ACHN (cell line): Measurements from ENCODE around the gene MARK1.
"Not testable (repeated sequence)": the region's sequence is repeated elsewhere in the genome, so short reads cannot be mapped to it uniquely, and the experiment has no call there.

Experiments
- DNase-seq: peaks from one replicate; pipeline ENCODE4 v3.0.0-alpha.2; 2015
- in situ Hi-C: cut with HindIII; loops from 2 replicates; pipeline ENCODE4 v1.10.0; 2017; ENCODE audit warnings: low sequenced_read_pairs, low pct_ligation_motif_present, low pct_unique_long_range_greater_than_20kb

The MARK1 gene

DNA sequence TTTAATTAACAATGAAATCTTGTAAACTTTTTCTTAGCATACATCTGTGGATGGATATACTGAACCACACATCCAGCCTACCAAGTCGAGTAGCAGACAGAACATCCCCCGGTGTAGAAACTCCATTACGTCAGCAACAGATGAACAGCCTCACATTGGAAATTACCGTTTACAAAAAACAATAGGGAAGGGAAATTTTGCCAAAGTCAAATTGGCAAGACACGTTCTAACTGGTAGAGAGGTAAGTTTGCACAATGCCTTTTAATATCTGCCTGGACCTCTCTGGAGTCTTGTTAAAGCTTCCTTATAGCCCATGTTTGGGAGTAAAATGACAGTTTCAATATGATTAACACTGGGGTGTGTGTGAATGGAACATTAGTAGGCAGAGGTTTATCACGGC is 51.4 kb downstream of the MARK1 start:
- in situ Hi-C loops = no loop called here
- no peak for DNase-seq

DNA sequence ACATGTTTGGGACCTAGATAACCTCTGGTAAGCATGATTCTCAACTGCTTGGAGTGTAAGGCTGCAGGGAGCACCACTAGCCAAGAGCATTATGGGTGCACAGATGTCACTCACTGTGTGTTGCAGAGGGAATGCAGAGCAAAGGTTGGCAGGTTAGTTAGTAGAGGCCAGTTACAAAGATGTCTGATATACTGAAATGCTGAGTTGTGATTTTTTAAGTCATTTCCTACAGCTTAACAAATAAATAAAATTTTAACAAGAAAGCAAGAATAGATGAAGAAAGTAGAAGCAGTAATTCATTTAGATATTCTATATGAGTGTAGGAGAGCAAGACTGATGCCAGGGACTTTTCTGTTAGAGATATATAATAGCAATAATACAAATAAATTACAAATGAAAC is 64.8 kb downstream of the MARK1 start:
- in situ Hi-C loops = no loop called here
- no peak for DNase-seq

DNA sequence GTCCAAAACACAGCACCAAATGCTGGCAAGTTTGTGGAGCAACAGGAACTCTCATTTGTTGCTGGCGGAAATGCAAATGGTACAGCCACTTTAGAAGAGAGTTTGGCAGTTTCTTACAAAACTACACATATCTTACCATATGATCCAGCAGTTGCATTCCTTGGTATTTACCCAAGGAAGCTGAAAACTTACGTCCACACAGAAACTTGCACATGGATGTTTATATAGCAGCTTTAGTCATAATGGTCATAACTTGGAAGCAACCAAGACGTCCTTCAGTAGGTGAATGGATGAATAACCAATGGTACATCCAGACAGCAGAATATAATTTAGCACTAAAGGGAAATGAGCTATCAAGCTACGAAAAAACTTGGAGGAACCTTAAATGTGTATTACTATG is 66.4 kb downstream of the MARK1 start:
- in situ Hi-C loops = no loop called here
- DNase-seq = no peak

DNA sequence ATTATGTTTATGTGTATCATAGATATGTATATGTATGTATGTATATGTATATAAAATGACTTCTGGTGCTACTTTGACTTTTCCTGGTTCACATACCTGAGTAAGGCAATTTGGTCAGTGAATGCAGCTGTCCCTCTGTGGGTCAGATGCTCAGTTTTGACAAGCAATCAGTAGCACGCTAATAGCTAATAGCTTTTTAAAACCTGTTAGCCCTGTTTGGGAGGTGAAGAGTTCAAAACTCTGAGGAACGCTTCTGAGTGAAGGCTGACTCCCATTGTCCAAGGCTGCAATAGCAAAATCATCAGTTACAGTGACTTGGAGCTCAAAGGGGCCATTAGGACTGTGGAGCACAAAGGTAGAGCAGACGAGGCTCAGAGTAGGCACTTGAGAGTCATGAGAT is 67.2 kb downstream of the MARK1 start:
- in situ Hi-C loops = no loop called here
- DNase-seq = no peak

DNA sequence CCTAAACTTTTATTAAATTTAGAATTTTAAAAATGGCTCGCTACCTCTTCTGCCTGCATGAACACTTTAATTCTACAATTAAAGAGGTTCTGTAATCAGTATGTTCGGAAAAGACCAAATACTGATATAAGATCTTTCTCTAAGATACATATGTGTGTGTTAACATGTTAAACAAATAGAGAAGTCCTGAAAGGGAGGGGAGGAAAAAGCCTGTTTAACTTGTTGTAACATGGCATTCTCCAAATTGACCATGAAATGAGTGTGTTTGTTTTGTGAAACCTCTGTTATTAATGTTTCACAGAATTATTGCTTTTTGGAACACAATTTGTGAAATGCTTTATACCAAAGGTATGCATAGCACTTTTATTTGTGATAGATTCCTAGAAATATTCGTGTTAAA is 77.0 kb downstream of the MARK1 start:
- in situ Hi-C loops = no loop called here
- DNase-seq = no peak

DNA sequence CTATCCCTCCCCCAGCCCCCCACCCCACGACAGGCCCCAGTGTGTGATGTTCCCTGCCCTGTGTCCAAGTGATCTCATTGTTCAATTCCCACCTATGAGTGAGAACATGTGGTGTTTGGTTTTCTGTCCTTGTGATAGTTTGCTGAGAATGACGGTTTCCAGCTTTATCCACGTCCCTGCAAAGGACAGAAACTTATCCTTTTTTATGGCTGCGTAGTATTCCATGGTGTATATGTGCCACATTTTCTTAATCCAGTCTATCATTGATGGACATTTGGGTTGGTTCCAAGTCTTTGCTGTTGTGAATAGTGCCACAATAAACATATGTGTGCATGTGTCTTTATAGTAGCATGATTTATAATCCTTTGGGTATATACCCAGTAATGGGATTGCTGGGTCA is 77.7 kb downstream of the MARK1 start:
- in situ Hi-C loops = not testable (repeated sequence)

DNA sequence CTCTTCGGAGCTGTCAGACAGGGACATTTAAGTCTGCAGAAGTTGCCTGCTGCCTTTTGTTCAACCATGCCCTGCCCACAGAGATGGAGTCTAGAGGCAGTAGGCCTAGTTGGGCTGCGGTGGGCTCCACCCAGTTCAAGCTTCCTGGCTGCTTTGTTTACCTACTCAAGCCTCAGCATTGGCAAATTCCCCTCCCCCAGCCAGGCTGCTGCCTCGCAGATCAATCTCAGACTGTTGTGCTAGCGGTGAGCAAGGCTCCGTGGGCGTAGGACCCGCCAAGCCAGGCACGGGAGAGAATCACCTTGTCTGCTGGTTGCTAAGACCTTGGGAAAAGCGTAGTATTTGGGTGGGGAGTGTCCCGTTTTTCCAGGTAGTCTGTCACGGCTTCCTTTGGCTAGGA is 83.2 kb downstream of the MARK1 start:
- in situ Hi-C loops, DNase-seq: not testable (repeated sequence)

More for the DNA sequence above, 77.7 kb downstream of the MARK1 start:
- not testable (repeated sequence) for DNase-seq

DNA sequence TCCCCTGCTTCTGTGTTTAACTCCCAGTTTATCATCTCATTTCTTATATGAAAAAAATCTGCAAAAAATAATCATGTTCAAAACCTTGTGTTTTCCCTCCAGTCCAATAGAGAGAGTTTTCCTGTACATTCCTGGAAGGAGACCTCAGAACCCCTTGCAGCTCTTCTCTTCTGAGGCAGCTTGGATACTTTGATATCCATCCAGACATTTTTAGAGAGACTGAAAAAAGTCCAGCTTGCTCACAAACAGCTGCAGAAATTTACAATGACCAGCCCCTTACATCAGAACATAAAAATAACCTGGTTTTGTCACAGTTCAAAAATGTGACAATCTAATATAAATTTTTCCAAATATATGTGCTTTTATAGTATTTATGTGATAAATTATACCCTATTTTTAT is 88.9 kb downstream of the MARK1 start:
- in situ Hi-C loops = no loop called here
- no peak for DNase-seq

DNA sequence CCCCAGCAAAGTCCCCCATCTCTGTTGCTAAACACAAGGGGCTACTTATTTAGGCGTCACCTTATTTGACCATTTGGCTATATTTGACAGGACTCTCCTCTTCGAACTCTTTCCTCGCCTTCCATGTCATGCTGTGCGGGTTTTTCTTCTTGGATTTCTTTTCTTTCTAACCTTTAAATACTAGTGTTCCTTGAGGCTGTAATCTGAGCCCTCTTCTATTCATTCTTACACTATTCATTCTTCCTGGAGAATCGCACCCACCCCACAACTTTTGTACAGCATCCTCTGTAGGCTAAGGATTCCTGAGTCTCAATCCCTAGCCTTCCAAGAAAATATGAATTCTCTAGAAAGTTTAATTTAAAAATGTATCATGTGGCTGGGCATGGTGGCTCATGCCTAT is 100.5 kb downstream of the MARK1 start:
- in situ Hi-C loops = no loop called here

DNA sequence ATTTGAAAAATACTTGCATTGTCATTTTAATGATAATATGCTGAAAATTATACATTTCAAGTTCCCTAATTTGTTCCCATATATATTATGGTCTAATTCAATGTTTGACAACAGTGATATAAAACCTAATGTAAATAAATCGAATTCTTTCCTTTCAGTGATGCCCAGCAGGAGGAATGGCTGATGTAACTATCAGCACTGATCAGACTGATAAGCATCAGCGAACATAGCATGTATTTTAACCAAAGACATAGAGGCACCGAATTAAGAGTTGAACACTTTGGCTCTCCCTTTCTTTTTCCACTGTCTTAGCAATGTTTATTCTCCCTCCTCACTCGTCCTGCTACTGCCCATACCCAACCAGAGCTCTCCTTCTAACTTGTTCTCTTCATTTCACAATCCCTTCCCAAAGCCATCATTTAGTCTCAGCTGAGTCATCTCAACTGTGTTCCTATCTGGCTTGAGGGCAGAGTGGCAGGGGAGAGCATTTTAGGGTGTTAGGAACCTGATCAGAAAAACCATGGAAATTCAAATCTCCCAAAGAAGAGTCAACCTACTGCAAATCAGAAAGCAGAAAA is 103.4 kb downstream of the MARK1 start:
- no peak for DNase-seq
- in situ Hi-C loops = no loop called here

More for the DNA sequence above, 100.5 kb downstream of the MARK1 start:
- no peak for DNase-seq

DNA sequence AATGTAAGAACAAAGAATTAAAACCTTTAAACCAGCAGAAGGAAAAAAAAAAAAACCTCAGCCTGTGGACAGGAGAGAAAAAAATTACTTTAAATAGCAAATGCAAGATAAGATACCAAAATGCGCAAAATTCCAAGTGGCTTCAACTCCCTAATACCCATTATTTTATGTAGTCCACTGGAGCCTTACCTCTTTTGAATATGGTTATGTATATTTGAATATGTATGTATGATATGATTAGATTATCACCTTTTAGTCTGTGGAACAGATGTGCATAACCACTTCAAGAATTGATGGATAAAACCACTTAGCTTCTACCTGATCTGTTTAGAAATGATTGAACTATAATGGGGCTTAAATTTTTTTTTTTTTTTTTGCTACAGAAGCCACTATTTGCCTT is 109.8 kb downstream of the MARK1 start:
- in situ Hi-C loops = no loop called here
- DNase-seq = no peak

DNA sequence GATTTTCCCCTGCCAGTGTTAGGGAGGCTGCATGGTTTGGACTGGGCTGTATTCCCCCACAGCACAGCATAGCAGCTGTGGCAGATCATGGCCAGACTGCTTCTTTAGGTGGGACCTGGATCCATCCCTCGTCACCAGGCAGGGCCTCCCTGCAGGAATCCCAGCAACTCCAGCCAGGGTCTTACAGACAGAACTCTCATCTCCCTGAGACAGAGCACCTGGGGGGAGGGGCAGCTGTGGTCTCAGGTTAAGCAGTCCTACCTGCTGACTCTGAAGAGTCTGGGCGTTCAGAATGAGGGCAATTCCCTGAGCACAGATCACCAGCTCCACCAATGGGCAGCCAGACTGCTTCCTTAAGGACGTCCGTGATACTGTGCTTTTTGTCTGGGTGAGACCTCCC is 114.3 kb downstream of the MARK1 start:
- no peak for DNase-seq
- in situ Hi-C loops = no loop called here

DNA sequence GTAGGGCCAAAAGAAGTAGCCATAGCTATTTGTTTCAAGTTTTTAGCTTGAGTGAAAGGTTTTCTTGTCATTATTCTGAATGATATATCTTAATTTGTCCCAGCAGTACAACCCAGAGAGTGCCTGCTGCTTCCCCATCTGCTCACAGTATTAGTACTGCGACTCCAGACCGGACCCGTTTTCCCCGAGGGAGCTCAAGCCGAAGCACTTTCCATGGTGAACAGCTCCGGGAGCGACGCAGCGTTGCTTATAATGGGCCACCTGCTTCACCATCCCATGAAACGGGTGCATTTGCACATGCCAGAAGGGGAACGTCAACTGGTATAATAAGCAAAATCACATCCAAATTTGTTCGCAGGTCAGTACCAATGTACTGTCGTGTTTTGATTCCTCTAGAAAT is 125.1 kb downstream of the MARK1 start:
- in situ Hi-C loops = no loop called here
- DNase-seq = no peak

DNA sequence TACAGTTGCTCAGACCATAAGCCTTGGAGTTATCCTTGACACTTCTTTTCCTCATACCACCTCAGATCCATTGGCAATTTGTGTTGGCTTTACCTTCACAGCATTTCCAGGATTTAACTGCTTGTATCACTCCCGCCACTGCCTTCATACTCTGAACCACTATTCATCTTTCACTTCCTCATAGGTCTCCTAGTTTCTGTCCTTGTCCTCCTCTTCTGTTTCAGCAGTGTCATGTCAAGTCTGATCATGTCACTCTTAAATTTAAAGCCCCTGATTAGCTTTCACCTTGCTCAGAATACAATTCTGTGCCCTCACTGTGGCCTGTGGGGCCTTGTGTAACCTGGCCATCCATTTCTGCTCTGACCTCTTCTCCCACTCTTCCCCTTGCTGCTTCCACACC is 127.6 kb downstream of the MARK1 start:
- in situ Hi-C loops = no loop called here

DNA sequence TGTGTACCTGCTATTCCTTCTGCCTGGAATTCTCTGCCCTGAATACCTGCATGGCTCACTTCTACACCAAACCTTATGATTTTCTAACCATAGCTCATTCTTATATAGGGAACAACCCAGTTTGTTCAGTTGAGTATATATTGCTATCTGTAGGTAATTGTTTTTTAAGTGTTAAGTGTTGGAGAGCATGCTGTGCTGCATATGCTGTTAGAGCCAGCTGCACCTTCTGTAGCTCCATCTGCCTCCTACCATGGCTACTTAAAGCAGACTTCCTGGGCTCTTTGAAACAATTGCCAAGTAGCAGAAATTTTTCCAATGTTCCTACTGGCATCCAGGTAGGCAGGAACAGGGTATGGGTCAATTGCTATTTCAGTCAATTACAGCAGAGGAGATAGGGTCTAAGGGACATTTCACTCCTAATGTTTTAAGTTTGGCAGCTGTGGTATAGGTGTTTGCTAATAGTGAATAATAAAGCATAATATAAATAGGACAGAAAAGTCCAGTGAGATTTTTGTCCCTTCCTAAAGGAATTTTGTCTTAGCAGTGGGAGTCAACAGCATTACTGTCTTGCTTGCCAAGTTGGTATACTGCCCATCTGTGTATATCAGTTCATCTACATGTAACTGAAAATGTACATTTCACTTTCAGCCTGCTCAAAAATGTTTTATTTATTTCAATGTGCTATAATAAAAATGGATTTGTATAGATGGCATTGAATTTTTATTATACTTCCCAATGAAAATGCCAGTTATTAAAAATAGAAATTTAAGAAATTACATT is 128.2 kb downstream of the MARK1 start:
- in situ Hi-C loops = no loop called here
- no peak for DNase-seq

More for the DNA sequence above, 127.6 kb downstream of the MARK1 start:
- DNase-seq = no peak

DNA sequence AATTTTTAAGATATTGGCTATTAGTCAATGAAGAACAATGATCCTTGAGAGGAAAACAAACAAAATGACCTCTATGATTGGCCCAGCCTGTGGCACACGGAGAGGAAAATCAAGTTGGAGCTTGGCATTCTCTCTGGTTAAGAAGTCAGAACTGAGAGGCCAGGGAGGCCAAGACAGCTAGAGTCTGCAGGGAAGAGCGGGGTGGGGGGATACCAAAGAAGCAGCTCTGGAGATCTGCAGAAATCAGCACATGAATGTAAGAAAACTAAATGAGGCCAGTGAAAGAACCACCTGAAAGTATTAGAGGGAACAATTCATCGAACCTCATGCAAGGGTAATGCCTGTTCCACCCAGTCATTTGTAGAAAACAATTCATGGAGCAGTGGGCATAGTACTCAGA is 138.4 kb downstream of the MARK1 start:
- in situ Hi-C loops = no loop called here
- DNase-seq = no peak

DNA sequence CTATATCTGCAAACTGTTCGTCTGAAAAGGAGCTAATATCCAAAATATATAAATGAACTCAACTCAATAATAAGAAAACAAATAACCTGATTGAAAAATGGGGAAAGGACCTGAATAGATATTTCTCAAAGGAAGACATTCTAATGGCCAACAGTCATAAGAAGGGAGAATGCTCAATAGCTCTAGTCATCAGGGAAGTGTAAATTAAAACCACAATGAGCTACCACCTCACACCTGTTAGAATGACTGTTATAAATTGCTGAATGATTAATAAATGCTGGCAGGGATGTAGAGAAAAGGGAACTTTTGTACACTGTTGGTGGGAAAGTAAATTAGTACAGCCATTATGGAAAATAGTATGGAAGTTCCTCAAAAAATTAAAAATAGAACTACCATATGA is 141.1 kb downstream of the MARK1 start:
- in situ Hi-C loops = no loop called here
- no peak for DNase-seq

DNA sequence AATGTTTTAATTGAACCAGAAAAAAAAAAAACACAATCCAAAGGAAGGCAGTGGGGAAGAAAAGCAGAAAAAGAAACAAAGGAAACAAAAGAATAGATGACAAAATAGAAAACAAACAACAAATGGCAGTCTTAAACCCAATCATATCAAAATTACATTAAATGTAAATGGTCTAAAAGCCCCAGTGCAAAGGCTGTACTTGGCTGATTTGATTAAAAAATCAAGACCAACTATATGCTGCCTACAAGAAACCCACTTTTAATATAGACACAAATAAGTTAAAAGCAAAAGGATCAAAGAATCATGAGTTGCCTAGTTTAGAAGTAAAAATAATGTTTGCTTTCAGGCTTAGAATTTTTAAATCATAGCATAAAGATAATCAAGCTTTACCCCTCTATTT is 142.4 kb downstream of the MARK1 start:
- in situ Hi-C loops = no loop called here
- no peak for DNase-seq

DNA sequence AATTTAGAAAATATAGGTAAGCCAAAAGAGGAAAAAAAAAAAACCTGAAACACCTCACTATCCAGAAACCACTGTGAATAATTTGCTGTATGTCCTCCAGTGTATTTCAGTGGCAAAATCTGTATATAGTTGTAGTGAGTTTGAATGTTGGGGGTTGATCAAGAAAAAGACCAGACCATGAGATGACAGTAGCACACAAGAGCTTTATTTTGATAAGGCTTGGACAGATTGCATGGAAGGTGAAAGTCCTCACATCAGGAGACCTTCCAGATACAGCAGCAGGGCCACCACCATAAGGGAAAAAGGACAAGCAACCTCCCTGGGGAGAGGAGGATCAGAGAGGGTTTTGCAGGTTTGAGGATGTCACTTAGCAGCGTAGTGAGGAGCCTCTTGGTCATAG is 146.0 kb downstream of the MARK1 start:
- DNase-seq = no peak
- in situ Hi-C loops = no loop called here

DNA sequence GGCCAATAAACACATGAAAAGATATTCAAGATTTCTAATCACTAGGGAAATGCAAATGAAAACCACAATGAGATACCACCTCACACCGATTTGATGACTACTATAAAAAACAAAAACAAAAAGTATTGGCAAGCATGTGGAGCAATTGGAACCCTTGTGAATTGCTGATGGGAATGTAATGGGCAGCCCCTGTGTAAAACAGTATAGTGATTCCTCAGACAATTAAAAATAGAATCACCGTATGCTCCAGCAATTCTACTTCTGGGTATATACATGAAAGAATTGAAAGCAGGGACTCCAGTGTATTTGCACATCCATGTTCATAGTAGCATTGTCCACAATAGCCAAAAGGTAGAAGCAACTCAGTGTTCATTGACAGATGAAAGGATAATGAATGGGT is 149.3 kb downstream of the MARK1 start:
- no peak for DNase-seq
- in situ Hi-C loops = no loop called here
